ENCODE data around the gene ADIPOR2.

The ADIPOR2 gene

DNA sequence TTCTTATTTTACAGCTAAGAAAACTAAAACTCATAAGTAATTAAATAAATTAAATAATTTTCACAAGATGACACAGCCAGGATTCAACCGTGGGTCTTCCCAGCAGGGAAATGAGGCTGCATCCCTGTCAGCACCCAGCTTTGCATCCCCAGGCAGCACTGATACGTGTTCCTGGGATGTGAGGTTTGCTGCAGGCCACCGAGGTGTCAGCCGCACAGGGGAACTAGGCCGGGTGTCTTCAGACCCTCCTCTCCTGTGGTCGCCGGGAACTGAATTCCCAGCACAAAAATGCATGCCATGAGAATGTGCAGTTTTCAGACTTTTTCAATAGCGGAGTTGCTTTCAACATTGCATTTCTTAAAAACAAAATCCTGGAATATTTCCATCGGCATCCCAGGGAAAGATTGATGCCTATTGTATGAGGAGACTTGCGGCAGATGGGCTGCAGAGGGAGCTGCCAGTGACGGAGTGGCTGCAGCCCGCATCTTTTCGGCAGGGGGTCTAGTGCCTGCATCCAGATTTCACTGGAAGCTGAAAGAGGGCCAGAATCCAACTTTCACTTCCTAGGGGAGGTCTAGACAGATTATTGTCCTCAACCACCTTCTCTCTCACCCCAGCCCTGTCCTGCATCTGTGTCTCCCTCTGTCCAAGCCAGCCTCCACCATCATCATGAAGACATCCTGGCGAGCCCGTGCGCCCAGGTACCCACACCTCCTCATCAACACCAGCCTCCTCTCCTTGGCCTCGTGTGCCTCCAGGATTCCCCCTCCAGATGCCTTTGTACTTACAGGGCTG is 142.1 kb downstream of the ADIPOR2 start:
- no peak for TF ChIP-seq RAD21 (IDR thresholded peaks at IDR 0.05; ENCODE audit: low read depth)
- TF ChIP-seq, protein P1, sequence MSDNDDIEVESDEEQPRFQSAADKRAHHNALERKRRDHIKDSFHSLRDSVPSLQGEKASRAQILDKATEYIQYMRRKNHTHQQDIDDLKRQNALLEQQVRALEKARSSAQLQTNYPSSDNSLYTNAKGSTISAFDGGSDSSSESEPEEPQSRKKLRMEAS (IDR thresholded peaks at IDR 0.05) = no peak
- no peak for TF ChIP-seq YY1 (IDR thresholded peaks at IDR 0.05; ENCODE audit: low read depth)
- TF ChIP-seq FOXM1 (IDR thresholded peaks at IDR 0.05; ENCODE audit: borderline replicate concordance, low read depth) = no peak
- TF ChIP-seq, protein P2, sequence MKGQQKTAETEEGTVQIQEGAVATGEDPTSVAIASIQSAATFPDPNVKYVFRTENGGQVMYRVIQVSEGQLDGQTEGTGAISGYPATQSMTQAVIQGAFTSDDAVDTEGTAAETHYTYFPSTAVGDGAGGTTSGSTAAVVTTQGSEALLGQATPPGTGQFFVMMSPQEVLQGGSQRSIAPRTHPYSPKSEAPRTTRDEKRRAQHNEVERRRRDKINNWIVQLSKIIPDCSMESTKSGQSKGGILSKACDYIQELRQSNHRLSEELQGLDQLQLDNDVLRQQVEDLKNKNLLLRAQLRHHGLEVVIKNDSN (IDR thresholded peaks at IDR 0.05) = no peak
- TF ChIP-seq EGR1 (IDR thresholded peaks at IDR 0.05) = no peak
- TF ChIP-seq EP300 (IDR thresholded peaks at IDR 0.05; ENCODE audit: borderline replicate concordance) = no peak
- no peak for TF ChIP-seq TEAD4 (IDR thresholded peaks at IDR 0.05)
- TF ChIP-seq TAF1 (IDR thresholded peaks at IDR 0.05; ENCODE audit: low read depth) = no peak
- TF ChIP-seq CREB1 (IDR thresholded peaks at IDR 0.05; ENCODE audit: low read depth) = no peak
- TF ChIP-seq ZBTB7A (IDR thresholded peaks at IDR 0.05; ENCODE audit: low read depth) = no peak
- no peak for TF ChIP-seq TCF12 (IDR thresholded peaks at IDR 0.05; ENCODE audit: low read depth)

DNA sequence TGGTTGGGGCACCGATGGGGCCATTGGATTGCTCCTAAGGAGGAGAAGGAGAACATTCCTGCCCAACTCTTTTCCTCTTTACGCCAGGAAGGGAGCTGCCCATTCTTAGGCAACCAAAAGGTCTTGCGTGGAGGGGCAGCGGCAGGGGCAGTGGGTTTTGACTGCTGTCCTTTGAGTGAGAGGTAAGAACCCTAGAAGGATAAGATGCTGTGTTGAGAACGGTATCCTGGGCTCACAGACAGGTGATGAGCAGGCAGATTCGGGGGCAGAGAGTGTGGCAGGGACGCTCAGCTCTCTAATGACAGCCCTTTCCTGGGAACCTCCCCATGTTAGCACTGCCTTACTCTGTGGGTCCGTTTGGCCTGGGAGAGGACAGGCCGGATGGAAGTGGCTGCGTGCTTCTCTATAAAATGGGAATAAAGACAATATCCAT is 142.7 kb downstream of the ADIPOR2 start:
- no peak for TF ChIP-seq EP300 (IDR thresholded peaks at IDR 0.05; ENCODE audit: borderline replicate concordance)
- no peak for TF ChIP-seq TCF12 (IDR thresholded peaks at IDR 0.05; ENCODE audit: low read depth)
- TF ChIP-seq TEAD4 (IDR thresholded peaks at IDR 0.05) = no peak
- no peak for TF ChIP-seq ZBTB7A (IDR thresholded peaks at IDR 0.05; ENCODE audit: low read depth)
- TF ChIP-seq CREB1 (IDR thresholded peaks at IDR 0.05; ENCODE audit: low read depth) = no peak
- TF ChIP-seq, protein P3, sequence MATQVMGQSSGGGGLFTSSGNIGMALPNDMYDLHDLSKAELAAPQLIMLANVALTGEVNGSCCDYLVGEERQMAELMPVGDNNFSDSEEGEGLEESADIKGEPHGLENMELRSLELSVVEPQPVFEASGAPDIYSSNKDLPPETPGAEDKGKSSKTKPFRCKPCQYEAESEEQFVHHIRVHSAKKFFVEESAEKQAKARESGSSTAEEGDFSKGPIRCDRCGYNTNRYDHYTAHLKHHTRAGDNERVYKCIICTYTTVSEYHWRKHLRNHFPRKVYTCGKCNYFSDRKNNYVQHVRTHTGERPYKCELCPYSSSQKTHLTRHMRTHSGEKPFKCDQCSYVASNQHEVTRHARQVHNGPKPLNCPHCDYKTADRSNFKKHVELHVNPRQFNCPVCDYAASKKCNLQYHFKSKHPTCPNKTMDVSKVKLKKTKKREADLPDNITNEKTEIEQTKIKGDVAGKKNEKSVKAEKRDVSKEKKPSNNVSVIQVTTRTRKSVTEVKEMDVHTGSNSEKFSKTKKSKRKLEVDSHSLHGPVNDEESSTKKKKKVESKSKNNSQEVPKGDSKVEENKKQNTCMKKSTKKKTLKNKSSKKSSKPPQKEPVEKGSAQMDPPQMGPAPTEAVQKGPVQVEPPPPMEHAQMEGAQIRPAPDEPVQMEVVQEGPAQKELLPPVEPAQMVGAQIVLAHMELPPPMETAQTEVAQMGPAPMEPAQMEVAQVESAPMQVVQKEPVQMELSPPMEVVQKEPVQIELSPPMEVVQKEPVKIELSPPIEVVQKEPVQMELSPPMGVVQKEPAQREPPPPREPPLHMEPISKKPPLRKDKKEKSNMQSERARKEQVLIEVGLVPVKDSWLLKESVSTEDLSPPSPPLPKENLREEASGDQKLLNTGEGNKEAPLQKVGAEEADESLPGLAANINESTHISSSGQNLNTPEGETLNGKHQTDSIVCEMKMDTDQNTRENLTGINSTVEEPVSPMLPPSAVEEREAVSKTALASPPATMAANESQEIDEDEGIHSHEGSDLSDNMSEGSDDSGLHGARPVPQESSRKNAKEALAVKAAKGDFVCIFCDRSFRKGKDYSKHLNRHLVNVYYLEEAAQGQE (IDR thresholded peaks at IDR 0.05; ENCODE audit: low read depth) = no peak
- TF ChIP-seq, protein P2 (IDR thresholded peaks at IDR 0.05) = no peak
- TF ChIP-seq NFIC (IDR thresholded peaks at IDR 0.05) = no peak
- TF ChIP-seq TAF1 (IDR thresholded peaks at IDR 0.05; ENCODE audit: low read depth) = no peak
- no peak for TF ChIP-seq YY1 (IDR thresholded peaks at IDR 0.05; ENCODE audit: low read depth)

DNA sequence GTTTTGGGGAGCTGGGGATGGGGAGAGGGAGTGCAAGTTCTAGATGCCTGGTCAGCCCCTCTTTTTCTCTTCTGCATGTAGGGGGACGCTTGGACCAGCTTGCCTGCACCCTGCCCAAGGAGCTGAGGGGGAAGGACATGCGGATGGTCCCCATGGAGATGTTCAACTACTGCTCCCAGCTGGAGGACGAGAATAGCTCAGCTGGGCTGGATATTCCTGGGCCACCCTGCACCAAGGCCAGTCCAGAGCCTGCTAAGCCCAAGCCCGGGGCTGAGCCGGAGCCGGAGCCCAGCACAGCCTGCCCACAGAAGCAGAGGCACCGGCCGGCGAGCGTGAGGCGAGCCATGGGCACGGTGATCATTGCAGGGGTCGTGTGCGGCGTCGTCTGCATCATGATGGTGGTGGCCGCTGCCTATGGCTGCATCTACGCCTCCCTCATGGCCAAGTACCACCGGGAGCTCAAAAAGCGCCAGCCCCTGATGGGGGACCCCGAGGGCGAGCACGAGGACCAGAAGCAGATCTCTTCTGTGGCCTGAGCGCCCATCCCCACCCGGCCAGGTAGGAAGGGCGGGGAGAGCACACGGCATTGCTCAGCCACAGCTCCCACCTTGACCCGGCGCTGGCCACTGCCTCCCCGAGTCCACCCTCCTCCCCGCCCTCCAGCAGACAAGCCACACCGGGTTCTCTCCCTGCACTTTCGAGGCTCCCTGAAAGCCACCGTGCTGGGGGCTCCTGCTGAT is 143.5 kb downstream of the ADIPOR2 start:
- no peak for TF ChIP-seq YY1 (IDR thresholded peaks at IDR 0.05; ENCODE audit: low read depth)
- TF ChIP-seq ZBTB7A (IDR thresholded peaks at IDR 0.05; ENCODE audit: low read depth) = no peak
- TF ChIP-seq FOXM1 (IDR thresholded peaks at IDR 0.05; ENCODE audit: borderline replicate concordance, low read depth) = no peak
- no peak for TF ChIP-seq CEBPB (IDR thresholded peaks at IDR 0.05)
- TF ChIP-seq, protein P3 (IDR thresholded peaks at IDR 0.05; ENCODE audit: low read depth) = no peak
- no peak for TF ChIP-seq TEAD4 (IDR thresholded peaks at IDR 0.05)
- TF ChIP-seq, protein P2 (IDR thresholded peaks at IDR 0.05) = no peak
- no peak for TF ChIP-seq EGR1 (IDR thresholded peaks at IDR 0.05)
- no peak for TF ChIP-seq CREB1 (IDR thresholded peaks at IDR 0.05; ENCODE audit: low read depth)

DNA sequence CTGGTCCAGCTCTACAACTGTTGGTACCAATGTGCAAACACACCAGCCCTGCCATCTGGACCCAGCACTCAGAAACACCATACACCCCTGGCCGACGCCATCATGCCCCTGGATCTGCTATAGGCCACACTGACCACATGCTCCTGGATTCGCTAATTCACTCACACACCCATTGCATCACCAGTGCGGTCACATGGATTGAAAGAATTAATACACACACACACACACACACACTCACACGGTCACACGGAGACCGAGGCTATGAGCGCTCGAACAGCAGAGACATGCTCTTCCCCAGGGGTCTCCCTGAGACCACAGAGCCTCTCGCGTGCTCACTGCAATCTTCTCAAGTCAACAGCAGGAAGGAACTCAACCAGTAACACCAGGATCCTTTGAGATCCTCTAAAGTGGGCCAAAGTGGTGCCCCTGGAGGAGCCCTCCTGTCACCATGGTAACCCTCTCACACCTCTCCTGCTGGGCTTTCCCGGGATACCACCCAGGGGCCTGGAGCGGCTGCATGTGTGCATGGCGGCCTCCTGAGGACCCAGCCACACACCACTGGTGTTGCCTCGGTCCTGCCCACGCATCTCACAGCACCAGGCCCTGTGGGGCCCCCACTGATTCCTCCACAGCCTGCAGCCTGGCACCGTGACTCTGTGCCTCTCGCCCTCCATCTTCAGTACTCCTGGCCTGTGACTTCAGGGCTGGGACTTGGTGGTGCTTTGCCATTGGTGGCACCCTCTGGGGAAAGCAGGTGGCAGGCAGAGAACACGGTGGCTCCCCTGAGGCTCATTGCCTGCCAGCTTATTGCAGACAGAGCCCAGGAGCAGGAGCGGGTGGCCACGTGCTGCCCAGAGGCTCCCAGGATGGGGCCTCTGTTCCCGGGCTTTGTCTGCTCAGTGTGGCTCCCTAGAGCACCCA is 144.6 kb downstream of the ADIPOR2 start:
- TF ChIP-seq EGR1 (IDR thresholded peaks at IDR 0.05) (no peak), TCF12 (IDR thresholded peaks at IDR 0.05; ENCODE audit: low read depth) (no peak), CEBPB (IDR thresholded peaks at IDR 0.05) (no peak), NFIC (IDR thresholded peaks at IDR 0.05) (no peak), EP300 (IDR thresholded peaks at IDR 0.05; ENCODE audit: borderline replicate concordance) (no peak), CREB1 (IDR thresholded peaks at IDR 0.05; ENCODE audit: low read depth) (no peak), TEAD4 (IDR thresholded peaks at IDR 0.05) (no peak), YY1 (IDR thresholded peaks at IDR 0.05; ENCODE audit: low read depth) (no peak), ZBTB7A (IDR thresholded peaks at IDR 0.05; ENCODE audit: low read depth) (no peak), TAF1 (IDR thresholded peaks at IDR 0.05; ENCODE audit: low read depth) (no peak), RAD21 (IDR thresholded peaks at IDR 0.05; ENCODE audit: low read depth) (no peak), FOXM1 (IDR thresholded peaks at IDR 0.05; ENCODE audit: borderline replicate concordance, low read depth) (no peak)
- TF ChIP-seq, protein P2 (IDR thresholded peaks at IDR 0.05) = no peak
- TF ChIP-seq, protein P3 (IDR thresholded peaks at IDR 0.05; ENCODE audit: low read depth) = no peak
- TF ChIP-seq, protein P1 (IDR thresholded peaks at IDR 0.05) = no peak
